ENCODE data around the gene CAPZA2.

The CAPZA2 gene

GRCh38 chr7:116911801-116912200, 49.4 kb downstream of the CAPZA2 start:
- no peak overlapping the region for H3K4me3 ChIP-seq (ENCODE audit: low read depth, low read length)
- TF ChIP-seq CTCF (IDR thresholded peaks at IDR 0.05; ENCODE audit: low read depth, low read length): no peak

GRCh38 chr7:116912269-116912909, 50.0 kb downstream of the CAPZA2 start:
- no peak for TF ChIP-seq CTCF (IDR thresholded peaks at IDR 0.05; ENCODE audit: low read depth, low read length)
- H3K4me3 ChIP-seq (ENCODE audit: low read depth, low read length): no peak overlapping the region

- no peak overlapping the region for H3K4me3 ChIP-seq (ENCODE audit: low read depth, low read length)
- TF ChIP-seq CTCF (IDR thresholded peaks at IDR 0.05; ENCODE audit: low read depth, low read length): no peak
Observed at GRCh38 chr7:116918704-116919103, 56.3 kb downstream of the CAPZA2 start.

- H3K4me3 ChIP-seq (ENCODE audit: low read depth, low read length): no peak overlapping the region
- TF ChIP-seq CTCF (IDR thresholded peaks at IDR 0.05; ENCODE audit: low read depth, low read length): no peak
Observed at GRCh38 chr7:116920359-116920758, 58.0 kb downstream of the CAPZA2 start.

GRCh38 chr7:116922545-116922944, 60.2 kb downstream of the CAPZA2 start:
- no peak for TF ChIP-seq CTCF (IDR thresholded peaks at IDR 0.05; ENCODE audit: low read depth, low read length)

GRCh38 chr7:116924741-116925140, 62.4 kb downstream of the CAPZA2 start:
- H3K4me3 ChIP-seq (ENCODE audit: low read depth, low read length): no peak overlapping the region
- TF ChIP-seq CTCF (IDR thresholded peaks at IDR 0.05; ENCODE audit: low read depth, low read length): no peak

More at GRCh38 chr7:116922545-116922944, 60.2 kb downstream of the CAPZA2 start:
- H3K4me3 ChIP-seq (ENCODE audit: low read depth, low read length): no peak overlapping the region

GRCh38 chr7:116929021-116929420, 66.6 kb downstream of the CAPZA2 start:
- no peak for TF ChIP-seq CTCF (IDR thresholded peaks at IDR 0.05; ENCODE audit: low read depth, low read length)
- H3K4me3 ChIP-seq (ENCODE audit: low read depth, low read length): no peak overlapping the region
